Midbrain (tissue), 1 donor: Measurements from ENCODE around the gene MYO18A.
"Not testable (repeated sequence)": the region's sequence is repeated elsewhere in the genome, so short reads cannot be mapped to it uniquely, and the experiment has no call there.

Experiments used
- DNase-seq: peaks from one replicate; lab custom pipeline; 2025; lab: John Stamatoyannopoulos, UW

MYO18A gene

DNA sequence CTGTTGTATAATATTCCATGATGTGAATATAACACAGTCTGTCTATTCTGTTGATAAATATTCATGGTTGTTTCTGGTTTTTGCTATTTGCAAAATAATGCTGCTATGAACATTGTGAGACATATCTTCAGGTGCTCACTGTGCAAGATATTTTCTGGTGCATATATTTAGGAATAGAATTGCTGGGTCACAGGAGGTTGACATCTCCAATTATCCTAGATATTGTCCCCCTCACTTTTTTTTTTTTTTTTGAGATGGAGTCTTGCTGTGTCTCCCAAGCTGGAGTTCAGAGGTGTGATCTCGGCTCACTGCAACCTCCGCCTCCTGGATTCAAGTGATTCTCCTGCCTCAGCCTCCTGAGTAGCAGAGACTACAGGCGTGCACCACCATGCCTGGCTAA is 14.5 kb upstream of the MYO18A start:
- no peak for DNase-seq

DNA sequence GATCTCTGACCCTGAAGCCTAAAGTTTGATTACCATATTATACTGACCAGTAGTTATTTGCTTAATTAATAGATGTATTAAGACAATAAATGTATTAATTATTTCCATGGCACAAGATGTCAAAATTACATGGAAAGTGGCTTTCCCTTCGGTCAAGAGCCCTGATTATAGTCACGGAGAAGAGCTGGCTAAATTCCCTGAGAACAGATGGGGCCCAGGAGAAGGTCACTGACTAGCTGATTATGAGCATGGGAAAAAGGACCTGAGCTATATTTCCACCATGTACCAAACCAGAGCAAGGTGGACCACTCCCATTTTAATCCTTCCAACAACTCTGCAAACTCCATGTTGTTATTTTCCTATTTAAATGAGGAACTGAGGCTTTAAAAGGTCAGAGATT is 12.9 kb upstream of the MYO18A start:
- DNase-seq, result no peak

DNA sequence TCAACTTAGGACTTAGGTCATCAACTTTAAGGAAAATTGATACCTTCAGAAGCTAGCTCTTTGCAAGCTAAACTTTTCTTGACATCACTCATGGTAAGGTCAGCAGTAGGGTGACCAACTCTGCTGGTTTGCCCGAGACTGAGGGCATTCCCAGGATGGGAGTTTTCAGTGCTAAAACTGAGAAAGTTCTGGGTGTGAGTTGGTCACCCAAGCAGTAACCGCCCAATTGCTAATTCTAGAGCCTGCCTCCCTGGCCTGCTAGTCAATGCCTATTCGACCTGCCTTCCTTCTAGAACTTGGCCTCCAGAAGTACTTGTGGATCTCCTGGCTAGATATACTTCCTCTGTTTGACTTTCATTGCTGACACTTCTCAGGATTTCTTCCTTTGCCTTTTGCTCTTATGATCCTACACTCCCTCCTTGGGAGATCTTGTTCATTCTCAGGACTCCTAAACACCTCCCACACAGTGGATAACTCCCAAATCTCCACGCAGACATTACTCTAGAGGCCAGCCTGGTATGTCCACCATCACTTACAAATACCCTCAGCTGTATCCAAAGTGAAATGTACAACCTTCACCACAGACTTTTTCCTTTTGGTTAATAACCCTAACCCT is 10.5 kb upstream of the MYO18A start:
- no peak for DNase-seq

DNA sequence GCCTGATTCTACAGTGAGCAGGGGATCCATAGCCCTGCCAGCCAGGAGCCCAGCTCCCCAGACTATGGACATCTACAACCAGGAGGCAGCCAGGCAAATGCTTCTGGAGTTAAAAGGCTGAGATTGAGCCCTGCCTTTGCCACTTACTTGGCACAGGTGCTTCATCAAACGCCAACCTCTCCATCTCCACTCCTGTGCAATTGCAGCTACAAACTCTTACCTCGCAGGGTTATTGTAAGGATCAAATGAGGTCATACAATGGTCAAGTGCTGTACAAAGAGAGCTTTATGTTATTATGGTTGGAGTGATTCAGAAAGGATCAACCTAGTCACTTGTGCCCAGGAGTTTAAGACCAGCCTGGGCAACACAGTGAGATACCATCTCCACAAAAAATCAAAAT is 9.8 kb upstream of the MYO18A start:
- no peak for DNase-seq

DNA sequence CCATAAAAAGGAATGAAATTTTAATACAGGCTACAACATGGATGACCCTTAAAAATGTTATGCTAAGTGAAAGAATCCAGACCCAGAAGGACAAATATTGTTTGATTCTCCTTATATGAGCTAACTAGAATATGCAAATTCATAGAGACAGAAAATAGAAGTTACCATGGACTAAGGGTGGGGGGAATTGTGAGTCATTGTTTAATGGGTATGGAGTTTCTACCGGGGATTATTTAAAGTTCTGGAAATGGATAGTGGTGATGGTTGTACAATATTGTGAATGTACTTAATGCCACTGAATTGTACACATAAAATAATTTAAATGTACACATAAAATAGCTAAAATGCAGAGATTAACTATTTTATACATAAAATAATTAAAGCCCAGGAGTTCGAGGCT is 9.2 kb upstream of the MYO18A start:
- DNase-seq, result no peak

DNA sequence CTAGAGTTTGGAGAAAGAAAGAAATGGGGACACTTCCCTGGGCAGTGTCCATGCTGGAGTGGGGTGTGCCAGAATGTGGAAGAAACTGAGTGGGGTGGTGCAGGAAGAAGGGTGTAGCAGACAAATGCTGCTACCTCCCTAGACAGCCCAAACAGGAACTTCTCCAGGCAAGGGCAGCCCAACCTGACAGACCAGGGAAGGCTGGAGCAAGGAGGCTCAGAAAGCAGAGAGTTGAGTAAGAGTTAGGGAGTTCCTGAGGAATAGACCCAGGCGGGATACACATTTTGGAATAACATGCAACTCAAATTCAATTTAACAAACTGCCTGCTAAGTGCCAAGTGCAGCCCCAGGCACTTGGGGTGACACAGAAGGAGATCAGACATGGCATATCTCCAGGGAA is 1.0 kb upstream of the MYO18A start:
- no peak for DNase-seq

DNA sequence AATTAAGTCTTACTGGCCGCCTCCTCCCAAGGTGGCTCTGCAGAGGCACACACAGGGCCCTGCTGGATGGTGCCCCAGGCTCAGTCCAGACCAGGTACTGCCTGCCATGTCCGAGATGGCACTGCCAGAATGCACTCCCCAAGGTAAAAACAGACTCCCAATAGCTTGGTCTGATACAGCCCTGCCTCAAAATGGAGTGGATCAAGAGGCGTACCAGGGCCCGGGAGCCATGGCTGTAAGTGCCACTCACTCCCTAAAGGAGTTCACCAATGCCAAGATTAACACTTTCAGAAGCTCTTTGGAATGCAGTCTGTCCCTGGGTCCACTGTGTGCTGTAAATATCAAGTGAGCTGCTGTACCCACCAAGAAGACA is 576 bp upstream of the MYO18A start:
- no peak for DNase-seq

DNA sequence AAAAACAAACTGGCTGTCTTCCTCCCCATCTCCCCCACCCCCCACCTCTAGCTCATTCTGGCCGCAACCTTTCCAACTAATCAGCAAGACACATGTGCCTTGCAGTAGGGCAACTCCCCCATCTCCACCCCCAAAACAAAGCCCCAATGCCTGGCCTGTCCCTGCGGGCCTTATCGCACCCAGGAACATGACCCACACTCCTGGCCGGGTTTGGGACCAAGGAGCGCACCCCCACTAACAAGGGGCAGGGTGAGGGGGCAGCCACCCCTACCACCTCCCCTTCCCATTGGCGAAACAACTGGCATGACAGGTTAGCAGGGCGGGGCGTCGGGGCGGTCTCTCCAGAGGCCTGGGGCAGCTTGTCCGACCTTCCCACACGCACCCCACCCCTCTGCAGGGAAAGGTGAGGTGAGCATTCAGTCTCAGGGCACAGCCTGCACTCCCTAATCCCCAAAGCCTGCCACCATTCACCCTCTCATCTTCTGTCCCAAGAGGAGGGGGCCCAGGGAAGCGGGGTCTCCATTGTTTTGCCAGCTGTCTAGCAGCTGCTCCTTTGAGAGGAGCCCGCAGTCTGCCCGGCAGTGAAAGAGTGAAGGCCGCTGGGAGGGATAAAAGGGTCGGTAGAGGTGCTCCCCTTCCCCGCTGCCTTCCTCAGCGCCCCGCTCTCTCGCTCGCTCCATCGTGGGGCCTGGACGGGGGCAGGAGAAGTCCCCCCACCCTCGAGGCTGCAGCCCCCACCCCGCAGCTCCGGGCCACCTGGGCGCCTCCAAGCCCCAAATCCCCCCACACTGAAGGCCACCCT is 765 bp downstream of the MYO18A start:
- peak; percentile 52 for DNase-seq

DNA sequence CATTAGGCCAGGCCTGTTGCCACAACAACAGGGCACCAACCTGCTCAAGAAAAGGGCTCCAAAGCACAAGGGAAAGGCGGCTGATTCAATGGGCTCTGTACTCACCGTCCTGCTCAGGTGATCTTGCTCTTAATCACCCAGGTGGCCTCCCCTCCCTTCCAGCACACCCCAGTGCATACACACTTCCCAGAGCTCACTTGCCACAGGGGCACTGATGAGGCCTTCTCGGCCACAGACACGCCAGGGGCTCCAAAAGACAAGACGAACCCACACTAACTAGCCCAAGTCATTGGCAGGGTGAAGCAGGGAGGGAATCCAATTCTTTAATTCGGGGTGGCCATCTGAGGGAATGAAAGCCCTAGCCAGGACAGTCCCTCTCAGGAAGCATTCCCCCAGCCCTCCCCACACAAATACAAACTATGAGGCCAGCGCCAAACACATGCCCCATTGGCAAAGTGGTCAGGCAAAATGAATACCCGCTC is 1.4 kb downstream of the MYO18A start:
- DNase-seq, result peak; percentile 68

DNA sequence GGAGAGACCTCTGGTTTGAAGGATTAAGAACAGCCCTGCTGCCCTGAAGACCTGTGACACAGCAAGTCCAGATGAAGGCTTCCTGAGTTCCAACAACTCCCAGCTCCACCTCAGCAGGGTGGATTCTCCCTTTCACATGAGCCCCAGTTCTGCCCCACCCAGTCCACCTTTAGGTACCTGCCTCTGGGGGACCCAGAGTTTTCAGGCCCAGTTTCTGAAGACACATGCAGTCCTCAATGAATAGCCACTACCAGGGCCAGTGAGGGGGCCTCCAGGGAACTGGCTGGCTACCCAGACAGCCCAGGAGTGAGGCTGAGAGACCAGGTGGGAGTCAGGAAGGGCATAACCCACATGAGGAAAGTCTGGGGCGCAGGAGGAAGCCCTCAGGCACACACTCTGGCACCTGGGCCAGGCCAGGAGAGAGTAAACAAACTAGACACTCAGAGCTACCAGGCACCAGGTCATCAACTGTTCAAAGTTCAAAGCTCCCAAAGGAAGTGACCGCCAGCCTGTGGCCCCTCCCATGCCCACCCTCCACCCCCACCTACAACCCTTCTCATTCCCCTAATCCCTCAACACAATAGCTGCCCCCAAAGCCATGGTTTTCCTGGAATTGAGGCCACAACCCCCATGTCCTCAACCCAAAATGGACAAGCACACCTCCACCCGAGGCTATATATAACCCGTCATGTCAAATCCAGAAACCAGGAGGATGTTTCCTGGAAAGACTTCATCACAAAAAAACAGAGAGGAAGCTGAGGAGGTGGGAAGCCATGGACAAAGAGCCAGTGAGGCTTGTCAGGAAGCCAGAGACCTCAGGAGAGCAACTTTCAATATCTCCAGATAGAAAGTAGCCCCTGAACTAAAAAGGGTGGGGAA is 2.1 kb downstream of the MYO18A start:
- DNase-seq, result no peak

DNA sequence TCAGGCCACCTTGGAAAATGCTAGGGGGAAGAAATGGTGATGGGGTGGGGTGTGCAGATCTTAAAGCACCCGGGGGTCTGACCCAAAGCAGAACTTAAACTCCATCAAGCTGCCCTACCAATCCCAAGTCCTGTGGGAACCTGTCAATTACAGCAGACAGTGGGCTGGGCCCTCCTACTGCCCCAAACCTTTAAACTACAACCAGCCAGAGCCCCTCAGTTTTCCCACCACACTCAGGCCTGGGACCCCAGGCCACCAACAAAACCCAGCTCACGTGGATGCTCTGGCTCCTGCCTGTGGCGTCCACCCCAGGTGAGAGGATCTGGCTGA is 2.7 kb downstream of the MYO18A start:
- no peak for DNase-seq

DNA sequence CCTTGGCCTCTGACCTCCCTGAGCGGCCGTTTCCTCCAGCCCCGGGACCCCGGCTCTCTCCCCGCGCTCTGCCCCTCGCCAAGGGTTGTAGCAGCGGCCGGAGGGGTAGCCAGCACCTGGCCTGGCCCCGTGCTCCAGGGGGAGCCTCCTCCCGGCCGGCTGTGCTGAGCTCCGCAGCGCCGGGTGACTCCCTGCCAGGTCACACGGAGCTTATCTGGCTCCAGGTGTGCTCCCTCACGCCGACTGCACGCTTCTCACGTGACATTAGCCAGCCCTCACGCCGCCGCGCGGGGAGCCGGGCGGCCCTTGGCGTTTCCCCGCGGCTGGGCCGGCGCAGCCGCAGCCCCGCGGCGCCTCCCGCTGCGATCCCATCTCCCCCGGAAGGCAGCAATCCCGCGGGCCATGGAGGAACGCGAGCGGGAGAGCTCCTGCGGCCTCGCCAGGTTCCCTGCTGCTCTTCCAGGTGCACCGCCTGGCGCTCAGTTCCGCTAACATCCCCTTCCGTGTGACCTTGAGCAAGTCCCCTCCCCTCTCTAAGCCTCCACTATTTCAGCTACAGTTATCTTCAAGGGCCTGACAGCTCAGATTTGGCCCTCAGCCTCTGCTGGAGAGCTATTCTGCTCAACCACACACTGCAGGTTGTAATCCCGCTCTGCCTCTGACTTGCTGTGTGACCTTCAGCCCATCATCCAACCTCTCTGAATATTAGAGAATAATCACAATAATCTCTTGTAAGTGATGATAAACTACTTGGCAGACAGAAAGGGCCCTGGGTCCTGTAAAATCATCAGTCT is 3.4 kb downstream of the MYO18A start:
- no peak for DNase-seq

DNA sequence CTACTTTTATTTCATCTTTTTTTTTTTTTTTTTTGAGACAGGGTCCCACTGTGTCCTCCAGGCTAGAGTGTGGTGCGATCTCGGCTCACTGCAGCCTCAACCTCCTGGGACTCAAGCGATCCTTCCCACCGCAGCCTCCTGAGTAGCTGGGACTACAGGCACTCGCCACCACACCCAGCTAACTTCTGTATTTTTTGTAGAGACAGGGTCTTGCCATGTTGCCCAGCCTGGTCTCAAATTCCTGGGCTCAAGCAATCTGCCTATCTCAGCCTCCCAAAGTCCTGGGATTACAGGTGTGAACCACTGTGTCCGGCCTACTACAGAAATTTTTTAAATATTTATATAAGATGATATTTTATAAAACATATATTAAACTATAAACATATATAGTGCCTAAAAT is 4.8 kb downstream of the MYO18A start:
- no peak for DNase-seq

DNA sequence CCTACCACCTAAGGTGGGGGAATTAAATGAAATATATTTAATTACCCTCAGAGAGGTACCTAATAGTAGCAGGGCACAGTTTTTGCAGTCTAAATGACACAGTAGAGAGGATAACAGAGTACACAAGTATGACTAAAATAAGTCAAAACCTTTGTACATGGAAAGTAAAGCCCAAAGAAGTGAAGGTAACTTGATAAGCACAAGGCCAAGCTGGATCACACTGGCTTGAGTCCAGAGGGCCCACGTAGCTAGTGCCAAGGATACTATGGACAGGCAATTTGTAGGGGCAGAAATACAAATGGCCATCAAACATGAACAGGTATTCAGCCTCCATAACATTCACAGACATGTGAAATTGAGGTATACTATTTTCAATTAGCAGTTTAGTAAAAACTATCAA is 7.6 kb downstream of the MYO18A start:
- DNase-seq, result no peak

DNA sequence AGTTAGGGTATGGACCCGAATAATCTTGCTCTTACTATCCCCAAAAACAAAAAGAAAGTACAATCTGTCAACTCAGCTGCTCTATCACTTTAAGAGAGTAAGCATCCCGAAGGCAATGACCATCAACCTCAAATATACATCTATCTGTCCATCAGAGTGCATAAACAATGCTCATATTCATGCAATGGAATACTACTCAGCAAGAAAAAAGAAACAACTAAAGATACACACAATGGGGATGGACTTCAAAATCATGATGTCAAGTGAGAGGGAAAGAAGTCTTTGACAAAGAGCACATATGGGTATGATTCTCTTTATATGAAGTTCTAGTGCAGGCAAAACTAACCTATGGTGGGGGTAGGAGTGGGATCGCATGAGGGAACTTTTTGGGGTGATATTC is 9.5 kb downstream of the MYO18A start:
- no peak for DNase-seq

DNA sequence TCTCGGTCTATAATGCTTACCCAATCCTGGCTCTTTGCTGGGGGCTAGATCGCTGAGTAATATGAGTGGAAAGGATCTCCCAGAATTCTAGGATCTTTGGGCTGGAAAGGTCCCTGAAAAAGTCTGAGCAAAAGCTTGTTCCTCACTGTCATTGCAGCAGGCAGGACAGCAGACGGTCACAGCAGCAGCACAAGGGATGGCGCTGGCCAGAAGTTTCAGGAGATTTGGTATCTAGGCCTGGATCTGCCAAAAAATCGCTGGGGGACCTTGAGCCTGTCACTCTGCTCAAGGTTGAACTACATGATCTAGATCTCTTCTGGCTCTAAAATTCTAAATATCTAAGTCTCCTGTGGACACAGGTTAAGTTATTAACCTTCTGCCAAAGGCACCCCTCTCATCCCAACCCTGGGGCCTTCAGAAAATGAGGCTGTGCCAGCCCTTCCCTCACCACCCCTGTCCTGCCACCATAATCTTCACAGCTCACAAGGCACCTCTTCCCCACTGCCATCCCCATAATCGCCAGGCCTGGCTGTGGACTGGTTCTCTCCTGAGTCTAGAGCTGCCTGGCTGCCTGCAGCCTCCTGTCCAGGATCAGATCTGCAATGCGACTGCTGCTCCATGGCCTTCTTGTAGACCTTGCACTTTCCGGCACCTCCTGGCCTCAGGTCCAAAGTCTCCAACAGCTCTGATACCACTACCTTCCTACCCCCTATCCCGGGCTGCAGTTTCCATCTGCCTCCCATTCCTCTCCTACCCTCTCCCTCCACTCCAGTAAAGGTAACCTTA is 10.2 kb downstream of the MYO18A start:
- DNase-seq, result no peak

DNA sequence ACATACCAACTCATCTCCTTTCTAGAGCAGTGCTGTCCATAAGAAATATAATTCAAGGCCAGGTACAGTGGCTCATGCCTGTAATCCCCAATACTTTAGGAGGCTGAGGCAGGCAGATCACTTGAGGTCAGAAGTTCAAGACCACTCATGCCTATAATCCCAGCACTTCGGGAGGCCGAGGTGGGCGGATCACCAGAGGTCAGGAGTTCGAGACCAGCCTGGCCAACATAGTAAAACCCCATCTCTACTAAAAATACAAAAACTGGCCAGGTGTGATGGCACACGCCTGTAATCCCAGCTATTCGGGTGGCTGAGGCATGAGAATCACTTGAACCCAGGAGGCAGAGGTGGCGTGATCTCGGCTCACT is 11.5 kb downstream of the MYO18A start:
- not testable (repeated sequence) for DNase-seq

DNA sequence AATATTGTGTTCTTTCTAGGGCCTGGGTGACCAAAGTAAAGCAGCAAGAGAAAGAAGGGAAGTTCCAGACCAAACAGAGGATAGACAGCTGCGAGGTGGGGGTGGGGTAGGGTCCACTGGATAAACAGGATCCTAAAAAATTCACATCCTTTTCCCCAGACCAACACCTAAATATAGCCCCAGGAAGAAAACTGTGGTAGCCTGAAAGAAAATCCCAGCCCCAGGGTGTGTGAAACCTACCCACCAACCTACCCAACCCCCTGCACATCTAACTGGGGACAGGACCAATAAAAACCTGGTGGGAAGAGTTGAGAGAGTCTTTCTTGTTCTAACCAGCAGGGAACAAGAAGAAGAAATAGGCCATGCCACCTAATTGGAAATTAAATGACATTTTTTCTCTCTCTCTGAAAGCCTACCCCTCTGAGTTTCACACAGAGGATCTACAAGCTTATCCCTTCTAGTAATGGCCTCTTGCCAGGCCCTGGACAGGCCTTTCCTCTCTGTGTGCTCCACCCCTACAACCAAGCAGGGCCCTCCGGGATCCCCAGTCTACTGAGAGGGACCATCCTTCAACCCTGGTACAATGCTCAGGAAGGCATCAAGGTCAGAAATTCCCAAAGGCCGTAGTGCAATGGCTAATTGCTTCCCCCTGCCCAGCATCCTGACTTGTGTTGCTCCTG is 12.0 kb downstream of the MYO18A start:
- no peak for DNase-seq

DNA sequence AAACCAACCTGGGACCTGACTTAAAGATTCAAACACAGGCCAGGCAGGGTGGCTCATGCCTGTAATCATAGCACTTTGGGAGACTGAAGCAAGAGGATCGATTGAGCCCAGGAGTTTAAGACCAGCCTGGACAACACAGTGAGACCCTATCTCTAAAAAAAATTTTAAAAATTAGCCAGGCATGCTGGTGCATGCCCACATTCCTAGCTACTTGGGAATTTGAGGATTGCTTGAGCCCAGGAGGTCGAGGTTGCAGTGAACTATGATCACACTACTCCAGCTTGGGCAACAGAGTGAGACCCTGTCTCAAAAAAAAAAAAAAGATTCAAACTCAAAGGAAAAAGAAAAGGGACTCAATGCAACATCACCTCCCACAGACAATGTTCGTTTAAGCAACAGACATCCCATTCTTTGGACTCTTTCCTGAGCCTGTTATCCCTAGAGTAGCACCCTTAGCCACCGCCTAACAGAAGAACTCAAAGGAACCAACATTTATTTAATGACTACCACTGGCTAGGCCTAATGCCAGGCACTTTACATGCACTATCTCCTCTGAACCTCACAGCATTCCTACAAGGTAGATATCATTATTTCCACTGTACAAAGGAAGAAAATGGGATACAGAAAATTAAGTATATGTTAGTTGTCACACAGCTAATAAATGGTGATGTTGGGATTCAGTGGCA is 12.7 kb downstream of the MYO18A start:
- DNase-seq, result no peak

DNA sequence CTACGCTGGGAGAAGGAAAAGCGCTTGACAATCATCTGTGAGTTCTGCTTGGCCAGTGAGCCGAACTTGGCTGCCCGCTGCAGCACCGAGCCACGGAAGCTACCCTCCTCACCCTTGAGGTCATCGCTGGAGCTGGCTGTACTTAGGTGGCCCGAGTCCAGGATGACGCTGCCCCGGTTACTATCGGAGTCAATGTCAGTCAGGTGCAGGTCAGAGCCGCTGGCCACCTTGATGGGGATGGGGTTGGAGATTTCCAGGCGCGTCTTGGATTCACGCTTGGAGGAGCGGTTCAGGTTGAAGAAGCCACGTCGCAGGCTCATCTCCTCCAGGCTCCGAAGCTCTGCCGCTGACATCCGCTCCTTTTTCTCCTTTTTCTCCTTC is 13.7 kb downstream of the MYO18A start:
- no peak for DNase-seq
